GM21526 (cell line): Measurements from ENCODE around the gene CCNYL1.
"Not testable (repeated sequence)": the region's sequence is repeated elsewhere in the genome, so short reads cannot be mapped to it uniquely, and the experiment has no call there.

ENCODE experiments used
- ATAC-seq: cut with Tn5 transposase; IDR thresholded peaks from one replicate; pipeline ENCODE4 v1.9.1; 2021; ENCODE audit warnings: moderate library complexity; ENCODE audit not compliant: unreplicated experiment, low FRiP score

CCNYL1 gene

GRCh38 chr2:207696911-207697310 lies 14.5 kb upstream of the CCNYL1 start:
- not testable (repeated sequence) for ATAC-seq

DNA sequence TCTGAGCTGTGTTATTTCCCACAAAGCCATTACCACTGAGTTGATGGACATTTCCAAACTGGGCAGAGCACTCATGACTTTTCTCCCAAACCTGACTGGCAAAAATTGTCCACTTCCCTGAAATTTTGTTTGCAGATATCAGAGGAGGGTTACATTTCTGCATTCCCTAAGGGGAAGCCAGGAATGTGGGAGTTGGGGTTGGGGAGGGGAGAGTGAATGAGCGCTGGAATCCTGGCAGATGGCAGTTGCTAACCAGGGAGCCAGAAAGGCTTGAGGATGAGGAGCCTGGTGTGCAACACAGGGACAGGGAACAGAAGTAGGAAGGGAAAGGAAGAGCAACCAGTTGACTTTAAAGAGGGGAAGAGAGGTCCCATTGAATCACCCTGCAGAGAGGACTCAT lies 14.0 kb upstream of the CCNYL1 start:
- ATAC-seq: no peak

- ATAC-seq: no peak
Observed at GRCh38 chr2:207698301-207698700, 13.1 kb upstream of the CCNYL1 start.

- no peak for ATAC-seq
Observed at GRCh38 chr2:207704078-207704477, 7.4 kb upstream of the CCNYL1 start.

DNA sequence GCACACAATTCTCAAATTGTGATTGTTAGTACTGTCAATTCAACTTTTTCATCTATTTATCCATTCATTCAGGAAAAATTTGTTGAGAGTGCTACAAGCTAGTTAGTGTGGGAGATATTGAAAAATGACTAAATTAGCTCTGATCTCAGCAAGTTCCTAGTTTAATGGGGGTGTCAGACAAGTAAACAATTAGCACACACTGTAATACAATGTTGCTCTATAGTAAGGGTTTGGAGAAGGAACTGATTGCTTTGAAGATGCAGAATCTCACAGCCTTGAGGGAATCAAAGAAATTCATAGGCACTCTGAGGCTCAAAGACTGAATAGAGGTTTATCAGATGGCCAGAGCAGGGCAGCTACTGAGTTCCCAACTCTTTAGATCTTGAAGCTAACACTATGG lies 6.8 kb upstream of the CCNYL1 start:
- ATAC-seq: no peak

DNA sequence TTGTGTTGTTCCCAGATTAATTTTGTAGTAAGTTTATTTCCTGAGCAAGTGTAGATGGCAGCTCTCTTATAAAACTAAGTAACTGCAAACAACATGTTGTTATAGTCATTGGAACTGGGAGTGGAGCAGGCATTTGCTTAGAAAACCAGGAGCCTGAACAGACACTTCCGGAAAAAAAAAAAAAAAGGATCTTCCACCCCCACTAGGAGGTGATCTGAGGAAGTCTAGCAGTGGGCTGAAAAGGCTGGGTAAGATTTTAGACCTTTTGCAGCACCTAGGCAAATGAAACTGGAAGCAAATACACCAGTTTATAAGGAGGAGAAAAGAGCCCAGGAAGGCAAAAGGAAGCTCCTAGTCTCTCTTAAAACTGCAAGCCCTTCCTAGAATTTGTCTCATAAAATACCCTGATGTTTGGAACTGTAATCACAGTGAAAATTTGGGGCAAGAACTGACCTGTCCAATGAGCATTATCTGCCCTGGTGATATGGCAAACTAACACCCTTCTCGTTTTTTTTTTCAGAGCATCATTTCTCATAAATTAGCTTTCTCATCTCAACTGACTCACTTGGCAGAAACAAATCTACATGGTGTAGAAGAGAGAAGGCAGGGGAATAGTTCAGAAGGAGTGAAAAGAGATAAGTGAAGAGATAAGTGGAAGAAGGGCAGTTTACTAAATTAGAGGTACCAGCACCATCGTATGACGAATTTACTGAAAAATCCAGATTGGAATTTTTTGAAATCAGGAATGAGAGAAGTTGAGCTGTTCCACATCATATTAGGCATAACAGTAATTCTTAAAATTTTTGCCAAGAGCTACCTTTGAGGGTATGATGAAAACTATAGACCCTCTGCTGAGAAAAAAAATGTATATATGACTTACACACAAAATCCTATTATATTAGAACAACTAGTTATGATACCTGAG lies 4.2 kb upstream of the CCNYL1 start:
- ATAC-seq: no peak

- ATAC-seq: peak; percentile 23
Observed at GRCh38 chr2:207711750-207712530, 500 bp downstream of the CCNYL1 start.

DNA sequence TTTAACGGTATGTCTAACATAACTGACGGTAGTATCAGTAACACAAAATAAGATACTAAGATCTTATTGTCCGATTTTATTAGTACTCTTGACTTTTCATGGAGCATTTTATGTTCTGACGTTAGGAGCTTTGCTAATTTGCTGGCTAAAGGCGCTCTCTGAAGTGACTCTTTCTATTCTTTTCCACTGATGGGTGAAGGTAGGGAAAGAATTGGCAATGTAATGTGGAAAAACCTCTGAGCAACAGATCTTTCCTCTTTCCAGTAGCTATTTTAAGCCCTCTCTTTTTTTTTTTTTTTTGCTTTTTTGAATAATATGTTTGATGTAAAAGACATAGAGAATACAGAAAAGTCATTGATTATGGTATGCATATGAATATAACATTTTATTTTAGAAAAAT lies 4.6 kb downstream of the CCNYL1 start:
- ATAC-seq: no peak

DNA sequence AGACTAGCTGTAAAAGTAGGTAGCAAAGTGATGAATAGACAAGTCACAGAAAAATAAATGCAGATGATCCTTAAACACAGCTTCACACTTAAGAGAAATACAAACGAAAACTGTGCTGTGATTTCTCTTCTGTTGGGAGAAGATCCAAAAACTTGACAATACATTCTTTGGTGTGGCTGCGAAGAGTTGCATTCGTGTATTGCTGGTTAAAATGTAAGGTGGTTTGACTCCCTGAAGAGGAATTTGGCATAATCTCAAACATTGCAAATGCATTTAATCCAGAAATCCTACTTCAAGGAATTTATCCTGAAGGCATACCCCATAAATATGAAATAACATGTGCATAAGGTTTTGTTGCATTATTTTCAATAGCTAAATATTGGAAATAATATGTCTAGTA lies 7.1 kb downstream of the CCNYL1 start:
- no peak for ATAC-seq

GRCh38 chr2:207719008-207719407 lies 7.6 kb downstream of the CCNYL1 start:
- ATAC-seq: no peak

DNA sequence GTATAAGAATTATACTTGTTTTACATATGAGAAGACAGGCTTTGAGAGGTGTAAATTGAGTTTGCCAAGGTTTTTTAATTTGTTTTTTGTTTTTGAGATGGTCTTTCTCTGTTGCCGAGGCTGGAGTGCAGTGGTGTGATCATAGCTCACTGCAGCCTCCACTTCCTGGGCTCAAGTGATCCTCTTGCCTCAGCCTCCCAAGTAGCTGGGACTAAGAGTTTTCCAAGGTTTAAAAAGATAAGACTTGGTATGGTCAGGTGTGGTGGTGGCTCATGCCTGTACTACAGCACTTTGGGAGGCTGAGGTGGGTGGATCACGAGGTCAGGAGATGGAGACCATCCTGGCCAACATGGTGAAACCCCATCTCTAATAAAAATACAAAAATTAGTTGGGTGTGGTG lies 8.2 kb downstream of the CCNYL1 start:
- not testable (repeated sequence) for ATAC-seq

DNA sequence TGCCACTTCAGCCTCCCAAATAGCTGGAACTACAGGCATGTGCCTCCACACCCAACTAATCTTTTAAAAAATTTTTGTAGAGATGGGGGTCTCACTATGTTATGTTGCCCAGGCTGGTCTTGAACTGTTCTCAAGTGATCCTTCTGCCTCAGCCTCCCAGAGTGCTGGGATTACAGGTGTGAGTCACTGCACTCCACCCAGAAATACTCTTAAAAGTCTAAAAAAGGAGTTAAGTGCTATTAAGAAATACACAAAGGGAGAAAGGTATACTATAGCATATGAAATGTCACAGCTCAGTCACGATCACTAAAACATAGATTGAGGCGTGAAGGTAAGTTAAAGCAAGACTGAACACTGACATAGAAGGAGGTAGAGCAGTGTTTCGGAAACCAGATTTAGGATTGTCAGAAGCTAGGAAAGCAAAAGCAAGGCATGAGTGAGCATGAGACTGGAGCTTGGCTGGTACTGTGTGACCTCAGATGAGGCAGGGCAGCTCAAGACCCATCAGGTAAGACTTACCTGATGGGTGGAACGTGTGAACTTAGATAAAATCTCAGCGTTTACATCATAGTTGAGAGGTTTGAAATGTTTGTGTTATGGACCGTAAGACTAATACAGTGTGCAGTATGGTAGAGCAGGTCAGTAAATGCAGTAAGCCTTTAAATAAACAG lies 9.2 kb downstream of the CCNYL1 start:
- ATAC-seq: no peak

- no peak for ATAC-seq
Observed at GRCh38 chr2:207722773-207723424, 11.5 kb downstream of the CCNYL1 start.

DNA sequence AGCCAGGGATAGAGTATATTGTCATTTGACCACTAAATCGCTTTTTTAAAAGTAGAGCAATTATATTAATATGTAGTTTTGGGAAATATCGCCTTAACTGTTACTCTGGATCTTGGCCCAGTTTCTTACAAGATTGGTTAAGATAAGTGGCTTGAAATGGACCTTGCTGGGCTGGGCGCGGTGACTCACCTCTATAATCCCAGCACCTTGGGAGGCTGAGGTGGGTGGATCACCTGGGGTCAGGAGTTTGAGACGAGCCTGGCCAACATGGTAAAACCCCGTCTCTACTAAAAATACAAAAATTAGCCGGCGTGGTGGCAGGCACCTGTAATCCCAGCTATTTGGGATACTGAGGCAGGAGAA lies 12.0 kb downstream of the CCNYL1 start:
- ATAC-seq: not testable (repeated sequence)

DNA sequence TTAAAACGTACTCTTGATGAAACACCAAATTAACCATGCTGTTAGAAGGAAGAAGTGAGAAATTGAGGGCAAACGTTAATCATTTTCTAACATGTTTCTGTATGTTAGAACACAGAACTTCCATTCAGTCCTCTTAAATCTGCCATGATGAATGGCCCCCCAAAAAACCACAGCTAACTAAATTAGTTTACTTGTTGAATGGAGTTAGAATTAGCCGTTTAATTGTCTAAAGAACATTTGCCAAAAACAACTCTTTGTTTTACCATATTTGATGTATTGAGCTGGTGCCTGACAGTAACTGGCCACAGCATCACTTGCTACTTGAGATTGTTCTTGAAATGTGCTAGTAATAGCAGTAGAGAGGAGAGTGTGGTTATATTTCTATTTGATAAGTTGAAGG lies 12.7 kb downstream of the CCNYL1 start:
- no peak for ATAC-seq

GRCh38 chr2:207725873-207726578 lies 14.6 kb downstream of the CCNYL1 start:
- no peak for ATAC-seq

DNA sequence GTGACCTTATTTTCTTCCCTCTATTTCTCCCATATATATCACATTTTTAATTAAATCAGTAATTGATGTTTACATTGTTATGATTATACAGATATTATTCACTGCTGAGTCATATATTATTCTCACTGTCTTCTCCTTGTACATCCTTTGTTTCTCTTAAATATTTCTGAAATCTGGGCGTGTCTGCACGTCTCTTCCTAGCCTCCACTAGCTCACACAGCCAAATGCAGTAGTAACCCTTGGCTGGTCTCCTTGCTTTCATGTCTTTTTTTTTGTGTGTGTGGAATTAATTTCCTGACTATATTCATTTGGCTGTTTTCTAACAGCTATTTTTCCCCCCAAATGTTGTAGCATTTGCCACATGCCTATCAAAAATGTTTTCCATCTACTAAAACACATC lies 15.8 kb downstream of the CCNYL1 start:
- no peak for ATAC-seq

GRCh38 chr2:207729465-207729998 lies 18.1 kb downstream of the CCNYL1 start:
- ATAC-seq: no peak

DNA sequence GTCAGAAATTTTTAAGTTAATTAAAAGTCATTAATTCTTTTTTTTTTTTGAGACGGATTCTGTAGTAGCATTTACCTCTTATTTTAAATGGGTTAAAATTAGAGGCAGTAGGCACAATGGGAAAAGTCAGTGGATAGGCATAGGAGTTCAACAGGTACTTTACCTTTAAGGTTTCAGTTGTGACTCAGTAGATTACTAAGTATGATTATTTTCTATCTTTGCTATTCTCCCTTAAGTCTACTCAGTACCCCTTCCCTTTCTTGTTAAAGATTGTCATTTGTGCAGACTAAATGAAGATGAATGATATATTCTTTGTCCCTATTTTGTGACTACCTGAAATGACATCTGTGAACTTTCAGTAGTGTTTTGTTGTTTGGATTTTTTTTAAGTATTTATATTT lies 19.7 kb downstream of the CCNYL1 start:
- no peak for ATAC-seq
